Cerebellar nuclear complex (tissue), 1 donor: ENCODE measurements around the gene YAP1.

ENCODE experiments used
- DNase-seq, 2 experiments: peaks; one replicate each; lab custom pipeline; 2025; lab: John Stamatoyannopoulos, UW

The YAP1 gene

DNA sequence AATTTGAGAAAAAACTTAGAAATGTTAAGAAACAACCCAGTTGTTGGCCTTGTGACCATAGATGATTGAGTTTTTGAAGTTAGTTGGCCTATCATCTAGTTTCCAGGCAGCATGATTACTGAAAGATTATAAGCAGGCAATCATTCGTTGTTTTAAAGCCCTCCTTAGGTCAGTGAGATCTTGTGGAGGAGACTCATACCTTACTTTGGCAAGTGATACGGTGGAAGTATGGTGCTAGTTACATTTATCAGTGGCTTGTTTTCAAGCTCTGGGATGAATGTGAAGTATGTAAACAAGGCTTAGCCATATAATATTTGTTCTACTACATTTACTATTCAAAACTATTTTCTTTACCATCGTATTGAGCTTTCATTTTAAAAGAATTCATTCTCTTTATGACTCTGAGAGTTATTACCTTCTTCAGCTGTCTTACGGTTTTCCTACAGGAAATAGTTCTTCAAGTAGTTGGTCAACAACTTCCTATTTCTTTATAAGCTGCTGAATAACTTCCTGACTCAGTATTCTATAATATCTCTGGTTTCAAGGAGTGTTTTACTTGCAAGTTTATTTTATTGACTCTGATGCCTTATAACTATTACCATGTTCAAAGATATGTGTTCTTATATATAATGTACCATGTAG, 7.3 kb downstream of the YAP1 start:
- no peak for DNase-seq

DNA sequence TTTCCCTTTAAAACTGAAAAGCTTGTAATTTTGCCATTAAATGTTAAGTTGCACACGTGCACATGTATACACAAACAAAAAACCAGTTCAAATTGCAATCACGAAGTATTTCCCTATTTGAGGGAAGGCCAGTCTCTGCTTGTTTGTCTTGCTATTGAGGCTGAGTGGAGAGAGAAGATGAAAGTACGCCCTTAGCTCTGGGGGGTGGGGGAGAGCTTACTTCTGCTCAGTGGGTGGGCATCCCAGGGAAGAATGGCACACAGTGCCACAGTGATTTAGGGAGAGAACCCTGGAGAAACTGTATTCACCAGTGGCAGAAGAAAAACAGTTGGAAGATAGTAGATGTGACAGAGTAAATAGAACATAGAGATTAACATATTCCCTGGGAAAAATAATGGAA, 8.7 kb downstream of the YAP1 start:
- no peak for DNase-seq

DNA sequence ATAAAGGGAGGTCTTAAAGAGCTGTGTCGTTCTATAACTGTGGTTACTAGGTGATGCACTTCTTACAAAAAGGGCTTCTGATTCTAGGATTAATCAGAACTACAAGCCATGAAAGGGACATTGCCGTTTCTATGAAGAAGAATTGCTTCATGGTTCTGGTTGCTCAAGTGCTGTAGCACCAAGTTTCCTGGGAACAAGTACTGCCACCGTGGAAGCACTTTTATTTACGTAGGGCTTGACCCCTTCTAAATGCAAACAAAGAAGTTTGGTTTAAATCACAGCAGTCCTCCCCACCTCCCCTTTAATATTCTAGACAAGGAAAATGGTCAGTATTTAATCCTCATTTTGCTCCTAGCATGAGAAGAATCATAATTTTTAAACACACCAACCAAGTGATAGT, 9.8 kb downstream of the YAP1 start:
- no peak for DNase-seq

DNA sequence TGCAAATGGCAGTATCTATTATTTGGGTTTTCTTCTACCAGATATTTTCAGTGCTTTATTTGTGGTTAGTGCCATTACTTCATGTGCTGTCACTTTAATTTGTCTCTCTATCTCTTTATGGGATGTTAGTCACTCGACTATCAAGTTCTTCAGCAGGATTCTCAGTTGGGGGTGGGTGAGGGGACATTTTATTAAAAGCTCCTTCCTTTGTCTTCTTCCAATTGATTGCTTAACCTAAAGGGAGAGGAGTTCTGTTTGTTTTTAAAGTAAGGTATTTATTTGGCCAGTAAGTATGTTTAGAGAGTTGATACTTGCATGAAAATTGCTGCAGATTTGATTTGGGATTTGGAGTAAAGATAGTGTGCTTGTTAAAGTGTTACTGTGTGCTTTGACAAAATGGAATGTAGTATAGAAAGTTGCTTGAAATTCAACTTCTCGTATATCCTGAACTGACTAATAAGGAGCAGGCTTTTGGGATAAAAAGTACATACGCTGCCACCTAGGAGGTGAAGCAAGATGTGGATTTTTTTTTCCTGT, 10.3 kb downstream of the YAP1 start:
- no peak for DNase-seq

DNA sequence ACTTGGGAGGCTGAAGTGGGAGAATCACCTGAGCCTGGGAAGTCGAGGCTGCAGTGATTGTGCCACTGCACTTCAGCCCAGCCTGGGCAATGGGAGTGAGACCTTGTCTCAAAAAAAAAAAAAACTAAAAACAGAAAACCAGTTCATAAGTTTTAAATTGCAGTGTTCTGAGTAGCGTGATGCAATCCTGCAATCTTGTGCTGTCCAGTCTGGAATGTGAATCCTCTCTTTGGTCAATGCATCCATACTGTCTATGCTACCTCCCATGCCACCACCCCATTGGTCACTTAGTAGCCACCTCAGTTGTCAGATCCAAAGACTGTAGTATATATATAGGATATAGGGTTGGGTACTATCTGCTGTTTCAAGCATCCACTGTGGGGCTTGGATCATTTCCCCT, 11.1 kb downstream of the YAP1 start:
- DNase-seq, result no peak

DNA sequence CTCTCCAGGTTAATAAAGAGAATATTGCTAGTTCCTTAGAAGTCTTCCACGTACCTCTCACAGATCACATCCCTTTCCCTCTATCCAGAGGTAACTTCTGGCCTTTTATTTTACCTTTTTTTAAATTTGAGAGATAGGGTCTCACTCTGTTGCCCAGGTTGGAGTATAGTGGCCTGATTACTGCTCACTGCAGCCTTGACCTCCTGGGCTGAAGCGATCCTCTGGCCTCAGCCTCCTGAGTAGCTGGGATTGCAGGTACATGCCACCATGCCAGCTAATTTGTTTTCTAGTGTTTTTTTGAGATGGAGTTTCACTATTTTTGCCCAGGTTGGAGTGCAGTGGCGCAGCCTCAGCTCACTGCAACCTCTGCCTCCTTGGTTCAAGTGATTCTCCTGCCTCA, 24.4 kb downstream of the YAP1 start:
- no peak for DNase-seq

DNA sequence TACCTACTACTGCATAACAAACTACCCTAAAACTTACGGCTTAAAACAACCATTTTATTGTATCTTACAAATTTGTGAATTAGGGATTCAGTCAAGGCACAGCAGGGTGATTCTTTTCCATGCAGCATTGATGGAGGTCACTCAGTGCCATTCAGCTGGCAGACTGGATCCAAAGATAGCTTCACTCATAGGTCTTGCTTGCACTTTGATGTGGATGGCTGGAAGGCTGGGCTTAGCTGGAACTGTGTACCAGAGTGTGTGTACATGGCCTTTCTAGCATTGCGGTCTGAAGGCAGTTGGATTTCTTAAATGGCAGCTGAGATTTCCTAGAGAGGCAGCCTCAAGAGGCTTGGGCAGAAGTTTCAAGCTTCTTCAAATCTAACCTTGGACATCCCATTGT, 25.0 kb downstream of the YAP1 start:
- DNase-seq, result no peak

DNA sequence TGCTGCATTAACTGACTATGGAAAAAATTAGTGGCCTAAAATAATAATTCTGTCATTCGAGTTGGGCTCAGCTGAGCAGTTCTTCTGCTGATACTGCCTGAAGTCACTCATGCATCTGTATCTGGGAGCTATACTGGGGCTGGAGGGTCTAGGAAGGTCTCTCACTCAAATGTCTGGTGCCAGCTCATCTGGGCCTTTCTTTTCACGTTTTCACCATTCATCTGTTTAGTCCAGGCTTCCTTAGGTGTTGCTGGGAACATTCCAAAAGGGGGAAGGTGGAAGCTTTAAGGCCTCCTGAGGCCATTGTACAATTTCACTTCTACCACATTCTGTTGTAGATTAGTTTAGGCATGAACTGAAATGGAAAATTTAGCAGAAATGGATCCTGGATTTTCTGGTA, 28.0 kb downstream of the YAP1 start:
- no peak for DNase-seq

DNA sequence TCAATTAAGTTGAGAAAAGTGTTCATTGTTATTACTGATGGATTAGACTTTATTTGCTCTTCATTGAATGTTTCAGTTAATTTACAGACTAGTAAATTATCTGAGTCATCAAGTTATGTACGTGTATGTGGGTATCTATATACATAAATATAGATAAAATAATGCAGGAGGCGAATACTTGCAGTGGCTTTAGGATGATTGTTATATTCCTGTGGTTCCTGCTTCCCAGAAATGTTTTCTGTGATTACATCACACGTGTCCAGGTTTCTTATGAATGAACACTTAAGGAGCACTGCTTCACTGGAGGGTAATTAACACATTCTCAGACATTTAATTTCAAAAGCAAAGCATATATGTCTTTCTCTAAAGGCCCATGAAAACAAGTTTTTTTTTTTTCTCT, 28.4 kb downstream of the YAP1 start:
- no peak for DNase-seq

DNA sequence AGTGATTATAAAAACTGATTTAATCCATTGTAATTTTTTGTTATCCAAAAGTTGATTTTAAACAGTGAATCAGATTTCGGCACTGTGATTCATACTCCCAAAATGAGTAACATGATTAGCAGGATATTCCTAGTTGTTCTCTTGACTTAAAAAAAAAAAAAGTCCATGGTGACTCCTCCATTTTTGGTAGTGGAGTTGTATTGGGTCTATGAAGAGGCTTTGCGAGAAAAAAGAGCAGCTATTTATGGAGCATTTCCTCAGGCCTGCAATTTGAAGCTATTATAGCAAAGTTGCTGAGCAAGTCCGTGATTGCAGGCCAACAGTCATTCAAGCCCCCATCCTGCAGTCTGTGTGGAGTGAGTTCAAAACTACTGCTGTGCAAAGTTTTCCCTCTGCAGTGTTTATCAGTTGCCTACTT, 28.8 kb downstream of the YAP1 start:
- DNase-seq, result no peak

DNA sequence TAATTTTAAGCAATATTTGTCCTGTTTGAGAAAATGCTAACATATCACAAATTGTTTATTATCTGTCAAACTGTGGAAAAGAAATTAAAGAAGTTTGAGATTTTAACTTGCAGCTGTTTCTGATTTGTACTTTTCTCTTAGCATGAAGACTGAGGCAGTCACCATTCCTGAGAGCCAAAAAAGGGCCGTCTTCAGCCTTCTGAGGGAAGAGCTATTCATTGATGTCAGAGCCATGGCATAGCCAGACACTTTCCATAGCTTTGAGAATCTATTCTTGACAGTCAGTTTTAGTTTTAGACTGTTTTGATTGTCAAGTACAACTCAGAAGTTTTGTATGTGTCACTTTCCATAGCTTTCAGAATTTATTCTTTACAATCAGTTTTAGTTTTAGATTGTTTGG, 32.1 kb downstream of the YAP1 start:
- no peak for DNase-seq

DNA sequence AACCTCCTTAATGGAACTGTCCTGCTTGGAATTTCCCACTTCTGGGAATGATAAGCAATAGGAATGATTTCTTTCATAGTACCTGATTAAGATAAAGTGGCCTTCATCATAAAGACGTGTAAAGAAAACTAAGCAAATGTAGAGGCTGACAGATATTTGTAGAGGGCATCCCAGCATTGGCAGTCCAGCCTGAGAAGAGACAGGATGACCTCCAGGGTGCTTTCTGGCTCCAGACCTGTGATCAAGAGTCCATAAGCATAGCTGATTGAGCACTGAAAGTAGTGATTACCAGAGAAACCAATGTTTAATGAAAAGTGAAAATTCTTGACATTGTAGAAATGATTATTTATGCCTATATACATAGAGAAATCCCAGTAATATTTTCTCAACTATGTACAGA, 33.6 kb downstream of the YAP1 start:
- no peak for DNase-seq

DNA sequence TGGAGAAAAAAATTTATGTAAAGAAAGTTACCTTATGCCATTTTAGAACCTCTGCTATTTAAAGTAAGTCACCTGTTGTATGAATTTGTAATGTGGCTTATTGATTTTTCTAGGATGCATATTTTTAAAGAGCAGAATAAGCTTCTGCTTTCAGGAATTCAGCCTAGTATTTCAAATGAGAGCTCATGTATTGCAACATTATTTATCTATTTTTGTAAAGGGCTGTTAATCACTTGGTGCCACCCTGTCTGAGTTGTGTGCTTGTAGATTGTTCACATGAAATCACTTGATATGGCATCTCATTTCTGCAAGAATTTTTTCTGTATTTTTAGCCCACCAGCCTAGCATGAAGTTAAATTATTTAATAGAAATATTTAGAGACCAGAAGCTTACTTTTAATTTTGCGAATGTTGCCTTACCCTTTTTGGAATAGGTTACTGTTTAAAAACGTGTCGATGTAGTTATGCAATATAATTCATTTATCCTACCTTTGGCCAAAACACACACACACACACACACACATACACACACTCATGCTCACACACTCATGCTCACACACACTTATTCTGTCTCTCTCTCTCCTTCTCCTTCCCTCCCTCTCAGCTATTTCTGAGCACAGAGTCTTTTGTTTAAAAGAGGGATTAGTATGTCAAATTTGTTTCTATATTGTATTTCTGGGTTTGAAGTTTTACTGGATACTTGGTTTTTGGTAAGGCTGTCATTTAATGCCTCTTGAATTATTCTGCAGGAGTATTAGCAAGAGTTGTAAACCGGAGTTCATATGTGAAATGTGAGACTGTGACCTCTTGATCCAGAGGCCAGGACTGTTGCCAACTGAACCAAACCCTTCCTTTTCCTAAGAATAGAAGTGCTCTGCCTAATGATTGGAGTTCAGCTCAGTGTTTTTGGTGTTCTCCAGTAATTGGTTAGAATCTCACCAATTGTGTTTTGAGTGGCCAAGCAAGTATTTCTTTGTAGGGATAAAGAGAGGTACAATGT, 34.4 kb downstream of the YAP1 start:
- no peak for DNase-seq

DNA sequence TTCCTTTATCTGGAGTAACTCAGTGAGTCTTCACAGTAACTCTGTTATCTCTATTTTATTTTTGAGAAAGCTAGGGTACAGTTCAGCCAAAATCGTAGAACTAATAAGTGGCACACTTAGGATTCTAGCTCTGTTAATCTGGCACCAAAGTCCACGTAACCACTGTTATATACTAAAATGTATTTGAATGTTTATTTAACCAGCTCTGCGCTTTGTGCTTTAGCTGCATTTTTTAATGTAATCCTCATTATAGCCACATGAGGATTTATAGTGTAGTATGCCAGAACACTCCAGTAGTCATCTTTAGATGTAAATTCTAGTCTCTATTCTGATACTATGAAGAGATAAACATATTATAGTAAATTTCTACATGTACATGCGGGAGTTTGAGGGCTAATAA, 36.8 kb downstream of the YAP1 start:
- no peak for DNase-seq

DNA sequence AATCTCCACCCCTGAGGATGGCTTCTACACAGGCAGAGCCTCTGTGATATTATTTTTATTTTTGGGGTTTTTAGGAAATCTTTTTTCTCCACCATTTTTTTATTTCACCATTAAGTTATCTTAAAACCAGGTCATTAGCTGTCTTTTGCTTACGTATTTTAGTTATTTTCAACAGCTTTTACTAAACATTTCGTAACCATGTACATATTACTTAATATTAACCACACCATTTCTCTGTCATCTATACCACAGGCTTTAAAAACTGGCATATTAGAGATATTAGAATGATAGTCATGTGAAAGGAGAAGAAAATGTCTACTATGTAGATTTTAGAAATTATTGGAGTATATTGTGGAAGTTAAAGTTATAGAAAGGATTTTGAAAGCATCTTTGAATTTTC, 37.4 kb downstream of the YAP1 start:
- DNase-seq, result no peak

DNA sequence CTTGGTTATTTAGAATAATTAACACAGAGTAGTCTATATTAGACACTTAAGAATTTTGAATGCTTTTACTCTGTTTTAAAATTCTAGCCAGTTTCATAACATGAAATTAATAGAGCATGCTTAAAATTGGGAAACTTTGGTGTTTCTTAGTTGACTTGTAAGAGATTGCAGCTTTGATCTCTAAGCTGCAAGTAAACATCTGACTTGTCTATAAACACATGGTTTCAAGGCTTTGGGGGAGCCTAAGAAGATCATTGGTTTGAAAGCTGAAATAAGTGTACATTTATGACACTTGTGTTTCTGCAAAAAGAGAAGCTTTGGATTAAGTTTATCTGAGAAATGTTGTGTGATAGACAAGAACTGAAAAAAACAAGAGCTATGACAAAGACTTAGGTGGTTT, 37.8 kb downstream of the YAP1 start:
- DNase-seq, result no peak

DNA sequence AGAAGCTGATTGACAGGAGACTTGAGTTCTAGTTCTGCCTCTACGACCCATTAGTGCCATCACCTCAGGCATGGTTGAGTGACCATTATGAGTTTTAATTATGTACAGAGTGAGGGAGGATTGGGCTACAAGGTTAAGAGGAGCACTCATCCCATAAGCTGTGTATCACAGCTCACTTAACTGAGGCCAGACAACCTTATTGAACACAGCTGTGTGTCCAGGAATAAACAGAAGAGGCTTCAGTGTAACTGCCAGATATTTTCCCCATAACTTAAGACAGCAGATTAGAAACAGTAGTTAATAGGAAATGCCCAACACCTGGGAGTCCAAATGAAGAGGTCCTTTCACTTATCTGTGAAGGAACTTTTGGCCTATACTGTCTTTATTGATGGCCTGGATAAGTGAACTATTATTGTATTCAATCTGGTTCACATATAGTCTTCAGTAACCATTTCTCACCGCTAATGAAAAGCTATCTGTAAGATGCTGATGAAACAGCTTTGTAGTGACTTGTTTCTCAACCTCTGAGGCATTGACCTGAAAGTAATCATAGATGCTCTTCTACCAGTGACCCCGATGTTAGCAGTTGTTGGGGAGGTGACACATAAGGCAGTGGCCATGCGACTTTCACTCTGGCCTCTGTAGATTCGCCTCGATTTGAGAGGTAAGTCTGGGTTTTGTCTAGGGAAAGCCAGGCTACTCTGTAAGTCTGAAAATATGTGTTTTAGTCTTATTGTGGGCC, 41.7 kb downstream of the YAP1 start:
- DNase-seq, result no peak

DNA sequence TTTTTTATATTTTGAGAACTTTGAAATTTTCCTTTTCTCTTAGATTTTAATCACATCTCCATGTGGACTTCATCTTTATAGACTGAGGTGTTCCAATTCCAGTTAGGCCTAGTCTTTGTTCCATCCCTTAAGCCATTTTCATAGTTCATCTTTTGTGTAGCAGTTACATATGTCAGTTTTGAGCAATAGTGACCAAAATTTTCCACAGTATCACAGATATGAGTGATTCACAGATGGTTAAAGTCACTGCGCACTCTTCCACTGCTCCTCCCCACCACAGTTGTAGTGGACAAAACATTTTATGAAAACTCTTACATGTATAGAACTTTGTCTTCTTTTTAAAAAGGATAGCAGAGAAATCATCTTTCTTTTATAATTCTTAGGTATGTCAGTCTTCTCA, 42.8 kb downstream of the YAP1 start:
- DNase-seq, result no peak

DNA sequence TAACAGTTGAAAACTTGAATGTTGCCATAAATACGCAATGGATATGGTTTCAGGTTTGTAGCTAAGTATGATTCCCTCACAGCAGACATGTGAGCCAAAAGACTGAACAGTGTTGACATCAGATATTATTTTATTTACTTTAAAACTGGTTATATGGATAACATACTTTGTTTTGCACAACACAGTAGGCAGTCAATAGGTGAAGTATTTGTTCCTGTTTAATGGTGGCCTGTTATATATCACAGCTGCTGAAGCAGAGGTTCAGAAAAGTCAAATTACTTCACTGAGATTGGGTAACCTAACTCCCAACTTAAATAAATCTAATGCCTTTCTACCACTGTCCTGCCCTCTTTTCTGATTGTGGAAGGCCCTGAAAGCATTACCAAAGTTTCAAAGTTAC, 44.6 kb downstream of the YAP1 start:
- DNase-seq, result no peak

DNA sequence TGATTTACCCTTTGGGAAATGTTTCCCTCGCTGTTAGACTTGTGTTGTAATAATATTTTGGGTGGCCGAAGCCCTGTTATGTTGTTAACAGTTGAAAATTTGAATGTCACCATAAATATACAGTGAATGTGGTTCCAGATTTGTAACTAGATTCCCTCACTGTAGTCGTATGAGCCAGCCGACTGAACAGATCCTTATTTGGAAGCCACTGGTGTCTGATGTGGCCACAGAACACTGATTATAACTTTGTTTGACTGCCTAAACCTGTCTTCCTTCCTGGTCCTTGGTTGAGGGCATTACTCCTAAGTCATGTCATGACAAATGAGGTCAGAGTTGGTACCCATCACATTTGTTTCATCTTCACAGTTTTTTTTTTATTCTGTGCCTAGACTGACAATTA, 45.4 kb downstream of the YAP1 start:
- DNase-seq, result no peak

DNA sequence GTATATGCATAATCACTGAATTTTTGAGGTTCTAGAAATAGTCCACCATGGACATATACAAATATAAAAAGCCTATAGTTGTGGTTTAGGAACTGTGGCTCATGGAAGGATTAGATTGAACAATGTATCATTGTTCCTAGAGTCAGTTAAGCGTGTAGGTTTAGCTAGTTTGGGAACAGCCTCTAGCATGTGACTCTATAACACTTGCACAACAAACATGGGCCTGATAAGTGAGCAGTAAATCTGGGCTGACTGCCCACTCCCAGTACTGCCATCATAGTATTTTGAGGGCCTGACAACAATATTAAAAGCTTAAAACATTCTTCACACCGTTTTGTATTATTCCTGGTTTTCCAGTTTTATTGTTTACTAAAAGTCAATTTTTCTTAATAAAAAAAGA, 47.0 kb downstream of the YAP1 start:
- DNase-seq, result no peak

DNA sequence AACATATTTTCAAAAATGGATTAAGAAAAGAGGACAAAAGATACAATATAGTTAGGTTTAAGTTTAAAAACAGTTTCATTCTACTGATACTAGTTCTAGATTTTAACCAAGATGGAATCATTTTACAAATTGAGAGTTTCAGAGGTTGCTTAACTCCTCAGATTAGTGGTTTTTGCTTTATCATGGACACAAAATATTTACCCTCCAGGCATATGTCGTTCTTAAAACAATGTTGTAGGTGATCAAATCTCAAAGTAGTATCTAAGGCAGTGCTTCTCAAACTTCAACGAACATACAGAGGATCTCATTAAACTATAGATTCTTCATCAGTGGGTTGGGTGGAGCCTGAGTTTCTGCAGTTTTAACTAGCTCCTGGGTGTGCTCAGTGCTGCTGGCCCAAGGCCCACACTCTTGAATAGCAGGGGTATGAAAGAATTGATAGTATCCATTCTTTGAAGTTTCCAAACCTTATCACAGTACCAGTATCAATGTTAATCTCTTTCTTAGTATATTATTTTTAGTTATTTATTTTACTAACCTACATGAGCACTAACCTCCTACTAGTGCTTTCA, 48.0 kb downstream of the YAP1 start:
- no peak for DNase-seq
